ENCODE measurements around the gene CTBP2.
A peak's percentile ranks its signal among the peaks of the same experiment; 100 is the strongest.

The CTBP2 gene

DNA sequence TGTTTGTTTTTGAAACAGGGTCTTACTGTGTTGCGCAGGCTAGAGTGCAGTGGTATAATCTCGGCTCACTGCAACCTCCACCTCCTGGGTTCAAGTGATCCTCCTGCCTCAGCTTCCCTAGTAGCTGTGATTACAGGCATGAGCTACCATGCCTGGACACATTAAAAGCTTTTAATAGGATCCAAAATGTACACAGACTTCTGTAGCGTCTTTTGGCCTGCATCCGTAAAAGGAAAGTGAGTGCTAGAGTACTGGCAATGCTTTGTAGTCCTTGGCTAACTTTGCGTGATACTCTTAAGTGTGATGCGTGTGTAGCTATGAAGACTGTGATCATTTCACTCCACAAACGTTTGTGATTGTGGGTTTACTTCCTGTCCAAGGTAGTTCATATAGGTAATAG, 205.1 kb downstream of the CTBP2 start:
- no peak for DNase-seq

- DNase-seq: no peak
Observed at GRCh38 chr10:124953421-124953820, 206.9 kb downstream of the CTBP2 start.

GRCh38 chr10:124952123-124952522, 208.2 kb downstream of the CTBP2 start:
- no peak for DNase-seq

GRCh38 chr10:124949543-124949942, 210.8 kb downstream of the CTBP2 start:
- no peak for DNase-seq

GRCh38 chr10:124946945-124947344, 213.4 kb downstream of the CTBP2 start:
- DNase-seq: peak; percentile 62

- no peak for DNase-seq
Observed at GRCh38 chr10:124944982-124945381, 215.4 kb downstream of the CTBP2 start.

DNA sequence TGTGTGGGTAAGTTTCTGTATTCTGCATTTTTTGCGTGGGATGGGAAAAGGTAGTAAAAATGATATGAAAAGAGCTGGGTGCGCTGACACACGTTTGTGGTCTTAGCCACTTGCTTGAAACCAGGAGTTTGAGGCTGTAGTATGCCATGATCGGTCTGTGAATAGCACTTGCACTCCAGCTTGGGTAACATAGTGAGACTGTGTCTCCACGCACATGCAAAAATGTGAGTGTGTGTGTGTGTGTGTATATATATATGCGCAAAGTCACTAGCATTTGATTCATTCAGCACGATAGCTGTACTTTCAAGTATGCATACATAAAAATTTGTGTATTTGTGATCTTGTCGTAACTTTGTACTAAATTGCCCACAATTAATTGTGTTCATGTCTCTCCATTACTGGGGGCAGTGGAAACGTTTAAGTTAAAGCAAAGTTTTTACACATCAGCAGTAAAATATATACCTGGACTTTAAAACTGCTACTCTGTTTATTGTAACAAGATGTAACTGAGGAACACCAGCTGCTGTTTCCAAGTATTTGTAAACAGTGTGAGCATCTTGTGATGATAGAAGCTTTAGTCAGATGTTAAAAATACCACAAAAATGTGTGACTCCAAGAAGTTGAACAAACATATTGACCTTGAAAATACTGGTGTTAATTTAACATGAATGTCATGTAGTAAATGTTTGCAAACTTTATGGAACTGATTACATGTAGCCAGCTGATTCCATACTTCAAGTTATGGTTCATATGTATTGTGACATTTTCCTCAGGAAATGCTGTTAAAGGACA, 216.9 kb downstream of the CTBP2 start:
- DNase-seq: no peak

GRCh38 chr10:124942317-124943169, 217.8 kb downstream of the CTBP2 start:
- no peak for DNase-seq

DNA sequence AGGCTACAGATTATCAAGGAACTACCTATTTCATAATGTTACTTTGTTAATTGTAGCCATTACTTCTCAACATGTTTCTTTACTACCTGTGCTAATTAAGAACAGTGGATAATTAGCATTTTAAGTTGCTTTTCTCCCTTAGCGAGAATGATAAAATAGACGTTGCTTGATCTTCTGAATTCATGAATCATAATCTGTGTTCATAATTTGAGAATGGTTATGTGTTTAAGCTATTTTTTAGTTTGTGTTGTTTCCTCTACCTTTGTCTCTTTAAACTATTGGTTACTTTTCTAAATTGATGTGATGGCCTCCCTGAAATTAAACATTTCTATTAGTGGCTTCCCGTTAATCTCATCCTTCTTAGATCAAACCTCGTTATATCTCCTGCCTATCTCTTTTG, 218.5 kb downstream of the CTBP2 start, which contains the start of gene ZRANB1:
ZRANB1 (plus strand) TSS at position 301 of the 400 bp plus-strand sequence. CDS start 371 bp downstream, outside the sequence.
- DNase-seq: no peak

- DNase-seq: peak; percentile 63
Observed at GRCh38 chr10:124939290-124939689, 221.1 kb downstream of the CTBP2 start.

- no peak for DNase-seq
Observed at GRCh38 chr10:124936813-124937212, 223.6 kb downstream of the CTBP2 start.

GRCh38 chr10:124935946-124936345, 224.4 kb downstream of the CTBP2 start:
- DNase-seq: no peak

Data from NCI-H69 (cell line).